Measurements from ENCODE around the gene SULT4A1.

Gene SULT4A1

GRCh38 chr22:43859621-43860020 is 2.7 kb downstream of the SULT4A1 start:
- Histone ChIP-seq H3K36me3 (ENCODE audit: low read length) (no peaks in the 10 kb centered on the region), H3K27ac (ENCODE audit: low read depth, low read length) (no peak overlapping the region), H2AFZ (ENCODE audit: low read depth, low read length, severe bottlenecking) (no peak overlapping the region), H3K27me3 (ENCODE audit: low read length) (no peaks in the 10 kb centered on the region), H3K9me2 (replicated peaks; ENCODE audit: insufficient read depth, low read length) (no peaks in the 10 kb centered on the region), H3K79me2 (ENCODE audit: insufficient read depth, low read length) (no peaks in the 10 kb centered on the region), H3K4me2 (ENCODE audit: low read depth, low read length, poor library complexity, severe bottlenecking) (no peak overlapping the region), H3K9ac (ENCODE audit: low read length) (no peak overlapping the region), H3F3A (ENCODE audit: insufficient read depth) (no peaks in the 10 kb centered on the region), H3K9me3 (ENCODE audit: insufficient read depth, low read length) (no peaks in the 10 kb centered on the region), H4K20me1 (ENCODE audit: low read depth, low read length) (no peaks in the 10 kb centered on the region), H3K4me3 (ENCODE audit: insufficient read depth, low read length, poor library complexity, severe bottlenecking) (no peak overlapping the region)
- TF ChIP-seq EZH2phosphoT487 (conservative IDR thresholded peaks at IDR 0.05; ENCODE audit: low read length) = no peak
- TF ChIP-seq CTCF (IDR thresholded peaks at IDR 0.05; ENCODE audit: insufficient read depth, low read length, poor library complexity, severe bottlenecking) = no peak

GRCh38 chr22:43859176-43859575 is 3.1 kb downstream of the SULT4A1 start:
- Histone ChIP-seq H3F3A (ENCODE audit: insufficient read depth) (no peaks in the 10 kb centered on the region), H2AFZ (ENCODE audit: low read depth, low read length, severe bottlenecking) (no peak overlapping the region), H3K4me2 (ENCODE audit: low read depth, low read length, poor library complexity, severe bottlenecking) (no peak overlapping the region), H4K20me1 (ENCODE audit: low read depth, low read length) (no peaks in the 10 kb centered on the region), H3K9ac (ENCODE audit: low read length) (no peak overlapping the region), H3K27me3 (ENCODE audit: low read length) (no peaks in the 10 kb centered on the region), H3K9me2 (replicated peaks; ENCODE audit: insufficient read depth, low read length) (no peaks in the 10 kb centered on the region), H3K4me3 (ENCODE audit: insufficient read depth, low read length, poor library complexity, severe bottlenecking) (no peak overlapping the region), H3K79me2 (ENCODE audit: insufficient read depth, low read length) (no peaks in the 10 kb centered on the region), H3K9me3 (ENCODE audit: insufficient read depth, low read length) (no peaks in the 10 kb centered on the region), H3K36me3 (ENCODE audit: low read length) (no peaks in the 10 kb centered on the region), H3K27ac (ENCODE audit: low read depth, low read length) (no peak overlapping the region)
- TF ChIP-seq EZH2phosphoT487 (conservative IDR thresholded peaks at IDR 0.05; ENCODE audit: low read length) (no peak), CTCF (IDR thresholded peaks at IDR 0.05; ENCODE audit: insufficient read depth, low read length, poor library complexity, severe bottlenecking) (no peak)

- no peak overlapping the region for H3K4me2 ChIP-seq (ENCODE audit: low read depth, low read length, poor library complexity, severe bottlenecking)
- H3K9me2 ChIP-seq (replicated peaks; ENCODE audit: insufficient read depth, low read length) = no peaks in the 10 kb centered on the region
- no peaks in the 10 kb centered on the region for H3K9me3 ChIP-seq (ENCODE audit: insufficient read depth, low read length)
- TF ChIP-seq EZH2phosphoT487 (conservative IDR thresholded peaks at IDR 0.05; ENCODE audit: low read length) (no peak), CTCF (IDR thresholded peaks at IDR 0.05; ENCODE audit: insufficient read depth, low read length, poor library complexity, severe bottlenecking) (no peak)
- no peaks in the 10 kb centered on the region for H3K27me3 ChIP-seq (ENCODE audit: low read length)
- H3F3A ChIP-seq (ENCODE audit: insufficient read depth) = no peaks in the 10 kb centered on the region
- H3K36me3 ChIP-seq (ENCODE audit: low read length) = no peaks in the 10 kb centered on the region
- no peak overlapping the region for H3K27ac ChIP-seq (ENCODE audit: low read depth, low read length)
- no peak overlapping the region for H2AFZ ChIP-seq (ENCODE audit: low read depth, low read length, severe bottlenecking)
- H3K79me2 ChIP-seq (ENCODE audit: insufficient read depth, low read length) = no peaks in the 10 kb centered on the region
- H3K9ac ChIP-seq (ENCODE audit: low read length) = no peak overlapping the region
- no peak overlapping the region for H3K4me3 ChIP-seq (ENCODE audit: insufficient read depth, low read length, poor library complexity, severe bottlenecking)
- no peaks in the 10 kb centered on the region for H4K20me1 ChIP-seq (ENCODE audit: low read depth, low read length)
Measured at GRCh38 chr22:43858156-43858895, 4.0 kb downstream of the SULT4A1 start.

All from SU-DHL-6 (cell line).